KBM-7 (cell line): Measurements from ENCODE around the gene IMPACT.

ENCODE experiments used
- DNase-seq: peaks from one replicate; pipeline ENCODE4 v3.0.0-alpha.2; 2015
- in situ Hi-C: fragments of 300-500 bp; cut with MboI; formaldehyde crosslinking; loops from 2 replicates; pipeline ENCODE4 v1.14.3; 2020; ENCODE audit warnings: low sequenced_read_pairs, low pct_unique_long_range_greater_than_20kb, mixed read lengths

The IMPACT gene

GRCh38 chr18:24426398-24427294 lies at the start of gene IMPACT:
IMPACT (plus strand) TSS chr18:24426670; CDS start chr18:24426757, 87 bp downstream.
- DNase-seq = peak; percentile 43
- in situ Hi-C loops = no loop called here

GRCh38 chr18:24378598-24378997 lies 47.9 kb upstream of the IMPACT start:
- no peak for DNase-seq
- in situ Hi-C loops = no loop called here

- in situ Hi-C loops = no loop called here
- no peak for DNase-seq
Measured at GRCh38 chr18:24380163-24380747, 46.2 kb upstream of the IMPACT start.

- no peak for DNase-seq
- in situ Hi-C loops = no loop called here
Measured at GRCh38 chr18:24381126-24381525, 45.3 kb upstream of the IMPACT start.

GRCh38 chr18:24386681-24387080 lies 39.8 kb upstream of the IMPACT start:
- DNase-seq = no peak
- in situ Hi-C loops = no loop called here

GRCh38 chr18:24388957-24389356 lies 37.5 kb upstream of the IMPACT start:
- no peak for DNase-seq
- in situ Hi-C loops = no loop called here

GRCh38 chr18:24395049-24395795 lies 31.2 kb upstream of the IMPACT start:
- in situ Hi-C loops = no loop called here
- peak; percentile 19 for DNase-seq

GRCh38 chr18:24396082-24396633 lies 30.3 kb upstream of the IMPACT start:
- in situ Hi-C loops = no loop called here

GRCh38 chr18:24397131-24397693 lies 29.3 kb upstream of the IMPACT start:
- in situ Hi-C loops = no loop called here
- peak; percentile 76 for DNase-seq

More at GRCh38 chr18:24396082-24396633, 30.3 kb upstream of the IMPACT start:
- DNase-seq = no peak

- in situ Hi-C loops = no loop called here
- peak; percentile 91 for DNase-seq
Measured at GRCh38 chr18:24397694-24398368, 28.6 kb upstream of the IMPACT start, which contains the start of gene OSBPL1A. OSBPL1A (minus strand) TSS chr18:24397824; CDS start chr18:24377533, 20,291 bp downstream.

GRCh38 chr18:24398540-24398939 lies 27.9 kb upstream of the IMPACT start:
- DNase-seq = peak; percentile 17
- in situ Hi-C loops = no loop called here

- no peak for DNase-seq
- in situ Hi-C loops = no loop called here
Measured at GRCh38 chr18:24400587-24400986, 25.9 kb upstream of the IMPACT start.

- peak; percentile 21 for DNase-seq
- in situ Hi-C loops = no loop called here
Measured at GRCh38 chr18:24402209-24402785, 24.2 kb upstream of the IMPACT start.

- in situ Hi-C loops = no loop called here
- no peak for DNase-seq
Measured at GRCh38 chr18:24403076-24403475, 23.4 kb upstream of the IMPACT start.

- in situ Hi-C loops = no loop called here
- DNase-seq = no peak
Measured at GRCh38 chr18:24404591-24404990, 21.9 kb upstream of the IMPACT start.

GRCh38 chr18:24408496-24408895 lies 18.0 kb upstream of the IMPACT start:
- DNase-seq = no peak
- in situ Hi-C loops = no loop called here

- DNase-seq = no peak
- in situ Hi-C loops = no loop called here
Measured at GRCh38 chr18:24413148-24413547, 13.3 kb upstream of the IMPACT start.

- in situ Hi-C loops = no loop called here
- no peak for DNase-seq
Measured at GRCh38 chr18:24414349-24415003, 12.0 kb upstream of the IMPACT start.
